ENCODE measurements around the gene SIGMAR1. TPM values are rescaled to one million over a fixed set of nuclear protein-coding genes. Genes with fewer than 3 reads are reported as not detected.
"Not testable (repeated sequence)": the region's sequence is repeated elsewhere in the genome, so short reads cannot be mapped to it uniquely, and the experiment has no call there.

SIGMAR1 gene
- total RNA-seq, 2 donors from 2014 or later = 49.6 to 114 TPM

- Histone ChIP-seq H3K4me3 (no peak overlapping the region), H3K27me3 (no peaks in the 10 kb centered on the region), H3K36me3 (no peaks in the 10 kb centered on the region), H3K9me3 (no peaks in the 10 kb centered on the region), H3K27ac (no peak overlapping the region), H3K4me1 (peaks cover 5% of the 10 kb centered on the region), H3K9ac (ENCODE audit: low read depth in 2 of 2, low read length in 2 of 2) (no peak overlapping the region)
- no peak for DNase-seq
- TF ChIP-seq CTCF (IDR thresholded peaks at IDR 0.05) = no peak
- intact Hi-C loops (cut with DNase I) = no loop called here
These were observed 7.3 kb upstream of the SIGMAR1 start for GRCh38 chr9:34644766-34645314.

GRCh38 chr9:34642679-34643078 lies 5.1 kb upstream of the SIGMAR1 start:
- H3K9me3 ChIP-seq = no peaks in the 10 kb centered on the region

GRCh38 chr9:34639322-34639721 lies 1.7 kb upstream of the SIGMAR1 start:
- H3K27ac ChIP-seq; H3K27me3 ChIP-seq; DNase-seq; H3K9ac ChIP-seq (ENCODE audit: low read depth in 2 of 2, low read length in 2 of 2); H3K9me3 ChIP-seq; H3K4me3 ChIP-seq; H3K4me1 ChIP-seq; intact Hi-C loops (cut with DNase I); H3K36me3 ChIP-seq: not testable (repeated sequence)

More at GRCh38 chr9:34642679-34643078, 5.1 kb upstream of the SIGMAR1 start:
- H3K9ac ChIP-seq (ENCODE audit: low read depth in 2 of 2, low read length in 2 of 2) = no peak overlapping the region
- H3K27me3 ChIP-seq = no peaks in the 10 kb centered on the region
- intact Hi-C loops (cut with DNase I) = no loop called here
- peaks cover 5% of the 10 kb centered on the region for H3K4me1 ChIP-seq
- DNase-seq = no peak
- no peaks in the 10 kb centered on the region for H3K36me3 ChIP-seq
- TF ChIP-seq CTCF (IDR thresholded peaks at IDR 0.05) = no peak
- H3K4me3 ChIP-seq = no peak overlapping the region
- no peak overlapping the region for H3K27ac ChIP-seq

- peak overlapping the region; percentile 91 for H3K4me3 ChIP-seq
- H3K27ac ChIP-seq = peak overlapping the region; percentile 82
- peak overlapping the region; percentile 77 to 97 for H3K9ac ChIP-seq (ENCODE audit: low read depth in 2 of 2, low read length in 2 of 2)
- H3K27me3 ChIP-seq = no peaks in the 10 kb centered on the region
- TF ChIP-seq CTCF (IDR thresholded peaks at IDR 0.05) = no peak
- intact Hi-C loops (cut with DNase I) = no loop called here
- no peak for DNase-seq
- no peaks in the 10 kb centered on the region for H3K36me3 ChIP-seq
- no peaks in the 10 kb centered on the region for H3K9me3 ChIP-seq
- H3K4me1 ChIP-seq = no peaks in the 10 kb centered on the region
These were observed 505 bp upstream of the SIGMAR1 start for GRCh38 chr9:34638138-34638445.

GRCh38 chr9:34636791-34637355 lies 714 bp downstream of the SIGMAR1 start:
- Histone ChIP-seq H3K4me3 (peak overlapping the region; percentile 91), H3K9ac (ENCODE audit: low read depth in 2 of 2, low read length in 2 of 2) (peak overlapping the region; percentile 79 to 97), H3K36me3 (no peaks in the 10 kb centered on the region), H3K27ac (peak overlapping the region; percentile 82), H3K4me1 (no peaks in the 10 kb centered on the region), H3K27me3 (no peaks in the 10 kb centered on the region), H3K9me3 (no peaks in the 10 kb centered on the region)
- intact Hi-C loops (cut with DNase I) = no loop called here
- no peak for DNase-seq
- no peak for TF ChIP-seq CTCF (IDR thresholded peaks at IDR 0.05)

- Histone ChIP-seq H3K4me1 (no peaks in the 10 kb centered on the region), H3K9me3 (no peaks in the 10 kb centered on the region), H3K36me3 (no peaks in the 10 kb centered on the region), H3K27me3 (no peaks in the 10 kb centered on the region), H3K4me3 (no peak overlapping the region), H3K9ac (ENCODE audit: low read depth in 2 of 2, low read length in 2 of 2) (no peak overlapping the region), H3K27ac (no peak overlapping the region)
- no peak for DNase-seq
- no peak for TF ChIP-seq CTCF (IDR thresholded peaks at IDR 0.05)
- intact Hi-C loops (cut with DNase I) = no loop called here
These were observed 2.0 kb downstream of the SIGMAR1 start for GRCh38 chr9:34635556-34635955.
